ENCODE measurements around the gene VAT1L.

VAT1L gene

GRCh38 chr16:77784441-77785372, 3.7 kb upstream of the VAT1L start:
- no peak for DNase-seq (ENCODE audit: low read depth)

- DNase-seq (ENCODE audit: low read depth): no peak
These were observed 3.0 kb upstream of the VAT1L start for GRCh38 chr16:77785373-77785764.

DNA sequence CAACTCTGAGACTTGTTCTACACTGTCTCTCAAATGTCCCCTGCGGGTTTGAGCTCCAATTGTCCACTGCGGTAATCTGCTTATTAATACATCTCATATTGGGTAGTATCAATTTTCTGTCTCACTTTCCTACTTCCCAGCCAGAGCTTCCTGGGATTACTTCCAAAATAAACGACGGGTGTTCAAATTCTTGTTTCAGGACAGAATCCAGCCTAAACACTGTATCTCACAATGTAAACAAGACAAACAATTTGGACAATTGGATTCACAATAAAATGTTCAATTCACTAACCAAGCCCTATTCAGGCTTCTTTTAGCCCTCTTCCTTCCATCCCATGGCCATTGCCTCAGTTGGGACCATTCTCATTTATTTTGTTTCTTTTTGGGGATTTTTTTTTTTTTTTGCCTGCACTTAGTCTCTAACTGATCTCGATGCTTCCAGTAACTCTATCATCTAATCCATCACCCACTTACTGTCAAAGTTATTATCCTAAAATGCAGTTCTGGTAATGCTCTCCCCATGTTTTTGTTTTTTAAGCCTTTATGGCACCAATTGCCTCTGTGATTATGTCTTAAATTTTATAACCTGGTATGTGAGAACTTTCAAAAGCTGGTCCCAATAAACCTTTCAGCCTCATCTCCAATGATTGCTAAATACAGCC, 2.0 kb upstream of the VAT1L start:
- no peak for DNase-seq (ENCODE audit: low read depth)

DNA sequence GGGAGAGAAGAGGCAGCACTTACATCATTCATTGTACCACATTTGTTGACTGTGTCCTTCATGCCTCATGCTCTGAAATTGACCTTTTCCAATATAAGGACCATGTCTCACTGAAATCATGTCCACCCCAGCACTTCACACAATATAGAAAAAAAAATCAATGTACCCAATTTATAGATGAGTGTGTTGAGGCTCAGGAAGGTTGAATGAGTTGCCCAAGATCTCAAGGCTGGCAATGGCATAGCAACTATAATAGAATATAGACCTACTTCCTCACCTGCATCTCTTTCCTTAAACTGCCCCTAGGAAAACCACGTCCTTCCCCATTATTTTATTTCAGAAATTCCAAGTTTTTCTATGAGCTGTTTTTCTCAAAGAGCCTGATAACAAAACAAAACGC, 912 bp upstream of the VAT1L start:
- no peak for DNase-seq (ENCODE audit: low read depth)

GRCh38 chr16:77789085-77790008, 983 bp downstream of the VAT1L start:
- no peak for DNase-seq (ENCODE audit: low read depth)

GRCh38 chr16:77790009-77790372, 1.6 kb downstream of the VAT1L start:
- DNase-seq (ENCODE audit: low read depth): no peak

GRCh38 chr16:77790912-77791311, 2.5 kb downstream of the VAT1L start:
- DNase-seq (ENCODE audit: low read depth): no peak

GRCh38 chr16:77793417-77793816, 5.1 kb downstream of the VAT1L start:
- no peak for DNase-seq (ENCODE audit: low read depth)

DNA sequence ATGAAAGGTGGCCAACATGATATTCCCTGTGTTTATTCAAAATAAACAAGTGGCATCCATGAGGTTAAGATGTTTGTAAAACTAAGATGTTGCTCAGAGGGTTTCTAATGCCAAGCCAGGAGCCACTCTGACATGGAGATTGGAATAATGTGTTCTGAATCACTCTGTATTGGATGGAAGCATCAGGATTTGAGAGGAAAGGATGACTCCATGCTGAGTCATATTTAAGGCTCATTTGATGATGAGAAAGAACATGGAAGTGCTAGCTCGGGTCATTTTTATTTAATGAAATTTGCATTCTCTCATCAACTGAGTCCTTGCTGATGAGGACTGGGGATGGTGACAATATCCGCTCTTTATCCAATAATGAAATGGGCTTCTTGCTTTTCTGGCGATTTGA, 6.2 kb downstream of the VAT1L start:
- no peak for DNase-seq (ENCODE audit: low read depth)

- DNase-seq (ENCODE audit: low read depth): no peak
These were observed 13.5 kb downstream of the VAT1L start for GRCh38 chr16:77801817-77802216.

DNA sequence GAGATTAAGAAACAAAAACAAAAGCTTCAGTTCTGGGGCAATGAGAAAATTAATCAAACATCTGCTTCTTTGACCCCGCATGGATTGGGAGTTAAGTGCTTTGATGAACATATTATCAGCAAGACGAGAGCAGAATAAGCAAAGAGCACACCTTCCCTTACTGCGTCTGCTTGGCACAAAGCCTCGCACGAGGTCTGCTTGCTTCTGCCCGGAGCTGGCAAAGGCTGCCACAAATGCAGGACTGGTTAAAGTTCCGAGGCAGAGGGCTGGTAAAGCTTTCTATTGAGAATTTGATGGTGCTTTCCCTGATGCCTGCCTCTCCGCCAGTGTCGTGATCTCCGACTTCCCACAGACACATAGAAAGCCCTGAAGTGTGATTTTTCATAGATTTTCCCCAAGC, 17.0 kb downstream of the VAT1L start:
- no peak for DNase-seq (ENCODE audit: low read depth)

- no peak for DNase-seq (ENCODE audit: low read depth)
These were observed 18.7 kb downstream of the VAT1L start for GRCh38 chr16:77807021-77807420.

DNA sequence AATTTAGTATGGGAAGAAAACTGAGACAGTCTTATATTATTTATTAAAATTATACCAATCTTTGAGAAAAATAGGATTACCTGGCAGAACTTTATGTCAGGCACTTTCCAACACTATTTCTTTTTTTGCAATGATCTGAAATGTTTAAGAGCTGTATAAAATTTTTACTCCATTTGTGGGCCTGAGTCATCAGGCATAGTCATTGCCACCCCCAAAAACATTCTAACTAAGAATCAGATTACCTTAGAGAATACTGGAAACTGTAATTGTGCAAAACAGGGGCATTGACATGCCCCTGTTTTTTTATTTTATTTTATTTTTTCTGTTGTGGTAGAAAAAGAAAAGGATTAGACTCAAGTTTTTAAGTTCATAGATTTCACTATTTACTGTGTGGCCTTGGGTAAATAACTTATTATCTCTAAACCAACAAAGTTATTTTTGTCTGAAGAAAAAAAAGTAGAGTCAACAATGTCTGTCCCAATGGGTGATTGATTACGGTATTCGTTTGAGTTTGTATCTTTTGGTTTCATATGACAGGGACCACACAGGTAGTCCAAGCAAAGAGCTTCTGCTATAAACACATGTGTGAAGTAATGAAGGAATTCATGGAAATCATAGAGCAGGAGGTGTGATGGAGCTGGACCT, 24.6 kb downstream of the VAT1L start:
- no peak for DNase-seq (ENCODE audit: low read depth)

DNA sequence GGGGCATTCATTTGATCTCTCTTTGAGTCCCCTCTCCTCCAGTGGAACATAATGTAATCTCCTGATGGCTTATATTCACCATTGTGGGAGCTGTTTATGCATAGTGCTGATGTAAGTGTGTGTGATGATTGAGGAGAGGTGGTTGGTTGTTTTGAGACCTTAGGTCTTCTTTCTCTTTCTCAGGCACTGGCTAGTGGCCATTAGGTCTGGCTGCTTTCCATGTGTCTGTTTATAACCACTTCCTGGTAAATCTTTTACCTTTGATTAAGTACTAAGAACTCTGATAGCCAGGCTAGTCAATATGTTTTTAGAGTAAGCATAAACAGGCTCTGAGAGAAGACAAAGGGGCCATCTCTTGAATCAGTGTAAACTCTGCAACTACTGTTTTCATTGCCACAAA, 27.9 kb downstream of the VAT1L start:
- no peak for DNase-seq (ENCODE audit: low read depth)

DNA sequence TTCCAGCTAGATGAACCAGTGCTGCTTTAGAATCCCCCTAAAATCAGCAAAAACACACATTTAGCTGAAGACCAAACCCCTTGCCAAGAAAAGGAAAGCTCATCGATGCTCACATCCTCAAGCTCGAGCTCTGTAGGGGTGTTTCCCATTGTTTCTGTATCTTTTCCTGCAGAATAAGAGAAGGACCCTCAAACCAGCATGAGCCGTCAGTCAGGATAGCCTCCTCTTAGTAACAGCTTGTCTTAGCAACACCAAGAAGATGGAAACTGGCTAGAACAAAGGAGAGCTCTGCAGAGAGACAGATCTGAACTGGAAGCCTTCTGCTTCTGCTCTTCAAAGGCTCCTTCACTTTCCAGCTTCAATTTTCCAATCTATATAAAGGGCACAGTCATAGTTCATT, 32.0 kb downstream of the VAT1L start:
- no peak for DNase-seq (ENCODE audit: low read depth)

DNA sequence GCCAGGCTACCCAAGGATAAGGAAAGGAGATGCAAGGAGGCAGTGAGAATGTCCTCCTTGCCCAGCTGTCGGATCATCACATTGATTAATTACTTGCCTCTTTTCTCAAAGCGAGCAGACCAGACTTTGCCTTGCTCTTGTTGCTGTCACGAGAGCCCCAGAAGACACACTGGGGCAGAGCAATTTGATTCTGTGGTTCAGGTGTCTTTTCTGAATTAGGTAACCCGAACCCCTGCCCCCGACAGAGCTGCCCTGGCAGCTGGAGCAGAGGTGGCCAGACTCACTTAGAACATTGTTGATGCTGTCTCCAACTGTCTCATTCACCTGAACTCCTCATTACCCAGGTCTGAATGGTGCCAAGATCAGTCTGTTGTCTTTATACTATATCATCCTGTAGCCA, 34.3 kb downstream of the VAT1L start:
- DNase-seq (ENCODE audit: low read depth): no peak

DNA sequence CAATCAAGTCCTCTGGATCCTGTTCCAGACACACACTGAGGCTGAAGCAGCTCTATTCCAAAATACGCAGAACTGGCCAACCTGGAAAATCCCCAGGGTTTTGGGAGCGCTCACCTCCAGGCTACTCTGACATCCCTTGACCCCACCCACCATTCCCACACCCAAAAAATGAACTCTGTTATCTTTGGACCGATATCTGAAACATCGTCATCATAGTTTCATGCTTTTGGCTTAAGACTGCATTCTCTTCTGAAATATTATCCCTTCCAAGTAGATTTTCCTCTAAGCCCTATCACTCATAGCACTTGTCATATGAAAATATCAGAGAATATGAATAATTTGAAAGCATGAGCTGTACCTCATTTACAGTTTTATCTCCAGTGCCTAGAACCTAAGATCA, 34.7 kb downstream of the VAT1L start:
- no peak for DNase-seq (ENCODE audit: low read depth)

GRCh38 chr16:77825196-77825595, 36.8 kb downstream of the VAT1L start:
- DNase-seq (ENCODE audit: low read depth): no peak

DNA sequence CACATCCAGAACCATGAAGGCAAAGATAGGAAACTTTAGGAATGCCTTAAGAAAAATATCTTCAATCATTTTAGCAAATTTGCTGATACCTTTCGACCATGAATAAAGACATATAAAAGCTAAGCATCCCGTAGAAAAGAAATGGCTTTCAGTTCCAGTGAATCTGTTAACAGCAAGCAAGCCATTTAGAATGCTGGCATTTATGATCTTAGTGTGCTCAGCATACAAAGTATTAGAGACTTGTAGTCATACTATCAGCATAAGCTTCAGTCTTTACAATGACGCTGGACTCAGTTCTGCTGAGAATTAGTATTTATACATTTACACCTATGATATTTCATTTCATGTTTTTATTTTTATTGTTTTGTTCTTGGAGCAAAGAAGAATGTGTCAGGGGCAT, 38.7 kb downstream of the VAT1L start:
- DNase-seq (ENCODE audit: low read depth): no peak

DNA sequence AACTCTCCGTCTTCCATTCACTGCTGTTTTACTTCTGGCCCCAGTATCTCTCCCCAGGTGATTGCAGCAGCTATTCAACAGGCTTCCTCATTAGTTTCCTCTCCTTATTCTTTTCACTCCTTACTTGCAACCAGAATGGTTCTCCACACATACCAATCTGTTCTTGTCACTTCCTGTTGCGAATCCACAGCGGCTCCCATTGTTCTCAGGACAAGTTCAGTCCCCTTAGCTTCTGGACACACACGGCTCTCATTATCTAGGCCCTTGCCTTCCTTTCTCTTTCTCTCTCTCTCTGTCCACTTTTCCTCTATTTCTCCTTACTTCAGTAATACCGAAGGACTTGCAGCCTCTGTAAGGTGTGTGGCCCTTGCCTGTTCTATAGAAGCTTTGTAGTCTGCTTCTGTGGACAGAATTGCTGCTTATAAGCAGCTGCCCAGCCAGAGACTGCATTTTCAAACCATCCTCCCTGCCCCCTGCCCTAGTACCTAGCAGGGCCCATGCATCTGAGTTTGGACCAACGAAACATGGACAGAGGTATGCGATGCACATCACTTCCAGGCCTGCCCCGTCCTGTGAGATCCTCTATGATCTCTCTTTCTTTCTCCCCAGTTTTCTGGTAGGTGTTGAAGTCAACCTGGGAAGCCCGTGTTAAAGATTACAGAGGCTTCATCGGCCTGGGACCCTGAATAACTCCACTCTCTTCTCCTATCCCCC, 45.7 kb downstream of the VAT1L start:
- no peak for DNase-seq (ENCODE audit: low read depth)

Measured in stimulated activated CD8-positive, alpha-beta memory T cell treated with anti-CD3 and anti-CD28 coated beads, Interleukin-7, amount 100 ng/mL, for 24 hours (primary cell).